MV-4-11 (cell line): Measurements from ENCODE around the gene KRTAP10-6.
A peak's percentile ranks its signal among the peaks of the same experiment; 100 is the strongest.
"Not testable (repeated sequence)": the region's sequence is repeated elsewhere in the genome, so short reads cannot be mapped to it uniquely, and the experiment has no call there.

Source experiments
- DNase-seq: peaks from one replicate; lab custom pipeline; 2025; lab: John Stamatoyannopoulos, UW

KRTAP10-6 gene

GRCh38 chr21:44592446-44593311 lies at the start of gene KRTAP10-6:
Gene KRTAP10-6 (minus strand): TSS chr21:44592505. CDS start chr21:44592484, 21 bp downstream.
- no peak for DNase-seq

- DNase-seq, result no peak
Measured at GRCh38 chr21:44640761-44641160, 48.5 kb upstream of the KRTAP10-6 start.

- no peak for DNase-seq
Measured at GRCh38 chr21:44639331-44639655, 47.0 kb upstream of the KRTAP10-6 start.

- DNase-seq, result not testable (repeated sequence)
Measured at GRCh38 chr21:44638506-44639330, 46.4 kb upstream of the KRTAP10-6 start.

GRCh38 chr21:44637851-44638348 lies 45.6 kb upstream of the KRTAP10-6 start:
- not testable (repeated sequence) for DNase-seq

GRCh38 chr21:44637018-44637850 lies 44.9 kb upstream of the KRTAP10-6 start, which contains the start of gene KRTAP10-10:
Gene KRTAP10-10 (plus strand): TSS chr21:44637356. CDS start chr21:44637418, 62 bp downstream.
- no peak for DNase-seq

- no peak for DNase-seq
Measured at GRCh38 chr21:44636209-44637017, 44.1 kb upstream of the KRTAP10-6 start.

- DNase-seq, result no peak
Measured at GRCh38 chr21:44632067-44632466, 39.8 kb upstream of the KRTAP10-6 start.

GRCh38 chr21:44630440-44630839 lies 38.1 kb upstream of the KRTAP10-6 start:
- DNase-seq, result no peak

GRCh38 chr21:44628707-44629391 lies 36.5 kb upstream of the KRTAP10-6 start:
- DNase-seq, result no peak

- not testable (repeated sequence) for DNase-seq
Measured at GRCh38 chr21:44627831-44628233, 35.5 kb upstream of the KRTAP10-6 start.

- DNase-seq, result not testable (repeated sequence)
Measured at GRCh38 chr21:44627181-44627822, 35.0 kb upstream of the KRTAP10-6 start.

- DNase-seq, result no peak
Measured at GRCh38 chr21:44626673-44627143, 34.4 kb upstream of the KRTAP10-6 start, which contains the start of gene KRTAP10-9. Gene KRTAP10-9 (plus strand): TSS chr21:44627093. CDS start chr21:44627172, 79 bp downstream.

GRCh38 chr21:44626262-44626661 lies 34.0 kb upstream of the KRTAP10-6 start:
- DNase-seq, result no peak

- no peak for DNase-seq
Measured at GRCh38 chr21:44625756-44626155, 33.5 kb upstream of the KRTAP10-6 start.

- no peak for DNase-seq
Measured at GRCh38 chr21:44623575-44623974, 31.3 kb upstream of the KRTAP10-6 start.

GRCh38 chr21:44619886-44620285 lies 27.6 kb upstream of the KRTAP10-6 start:
- DNase-seq, result no peak

GRCh38 chr21:44618909-44619308 lies 26.6 kb upstream of the KRTAP10-6 start:
- DNase-seq, result no peak

- DNase-seq, result peak; percentile 56
Measured at GRCh38 chr21:44618504-44618903, 26.2 kb upstream of the KRTAP10-6 start.
